ENCODE results near the gene SLC43A2.

DNA sequence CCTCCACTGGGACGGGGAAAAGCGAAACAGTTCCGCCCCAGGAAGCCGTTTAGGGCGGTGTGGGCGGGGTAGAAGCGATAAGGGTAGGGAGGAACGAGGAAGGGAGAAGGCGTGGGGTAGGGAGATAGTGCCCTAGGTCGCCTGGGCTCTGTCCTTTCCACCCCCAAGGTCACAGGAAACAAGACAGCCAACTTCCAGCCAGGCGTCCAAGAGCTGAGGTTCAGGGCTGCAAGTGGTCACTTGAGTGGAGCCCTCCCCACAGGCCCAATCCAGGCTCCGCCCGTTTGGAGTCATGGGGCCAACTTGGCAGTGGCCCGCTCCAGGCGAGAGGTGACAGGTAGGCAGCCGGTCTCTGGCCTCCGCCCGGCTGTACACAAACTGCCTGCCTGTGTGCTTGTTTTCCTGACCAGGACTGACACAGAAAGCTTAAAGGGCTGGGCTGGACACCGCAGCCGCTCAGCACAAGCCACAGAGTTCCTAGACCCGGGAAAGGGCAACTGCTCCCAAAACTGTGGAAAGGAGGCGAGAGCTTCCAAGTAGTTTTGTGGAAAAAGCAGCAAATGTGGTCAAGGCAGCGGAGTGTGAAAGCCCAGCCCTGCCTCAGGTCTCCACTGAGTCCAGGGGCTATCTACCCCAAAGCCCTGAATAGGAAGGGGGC is 21.3 kb upstream of the SLC43A2 start, which contains the start of gene RILP:
- TF ChIP-seq GATA2 (IDR thresholded peaks at IDR 0.05; ENCODE audit: low read depth, low read length) (no peak), GATA3 (IDR thresholded peaks at IDR 0.05; ENCODE audit: low read depth, low read length) (no peak)
